ENCODE results near the gene C2orf92.

C2orf92 gene

DNA sequence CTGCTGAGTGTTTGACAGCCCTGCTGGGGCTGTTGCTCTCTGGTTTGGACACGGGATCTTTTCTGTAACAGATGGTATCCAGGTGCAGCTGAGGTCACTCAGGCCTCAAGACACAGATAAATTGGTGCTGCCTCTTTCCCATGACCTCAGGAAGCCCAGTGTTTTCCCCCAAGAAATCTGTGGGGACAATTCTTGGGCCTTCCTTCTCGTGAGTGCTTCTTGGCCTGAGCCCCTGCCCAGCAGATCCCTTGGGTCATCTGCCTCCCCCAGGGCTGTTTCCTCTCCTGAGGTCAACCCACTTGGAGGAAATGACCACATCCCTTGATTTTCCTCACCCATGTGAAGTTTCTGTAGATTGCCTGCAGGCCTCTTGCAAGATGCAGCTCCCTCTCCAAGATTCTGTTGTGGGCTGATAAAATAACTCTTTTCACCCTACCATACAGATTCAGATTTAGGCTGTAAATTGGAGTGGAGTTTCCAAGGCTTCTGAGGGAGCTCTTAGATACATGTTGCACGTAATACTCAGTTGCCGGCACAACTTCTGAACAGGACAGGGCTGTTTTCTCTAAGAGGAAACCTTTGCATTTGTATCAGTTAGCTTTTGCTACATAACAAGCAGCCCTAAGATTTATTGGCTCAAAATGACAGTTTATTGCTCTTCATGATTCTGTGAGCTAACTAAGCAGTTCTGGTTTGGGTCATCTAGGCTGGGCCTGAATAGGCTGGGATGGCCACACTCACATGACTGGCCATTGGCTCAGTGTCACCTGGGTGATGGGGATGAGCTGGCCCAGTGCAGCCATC lies 57.0 kb downstream of the C2orf92 start:
- TF ChIP-seq CSDC2 (CRISPR knock-in tag; IDR thresholded peaks at IDR 0.05): no peak
- TF ChIP-seq ESRRG (CRISPR knock-in tag; IDR thresholded peaks at IDR 0.05): no peak
- TF ChIP-seq, protein P1, sequence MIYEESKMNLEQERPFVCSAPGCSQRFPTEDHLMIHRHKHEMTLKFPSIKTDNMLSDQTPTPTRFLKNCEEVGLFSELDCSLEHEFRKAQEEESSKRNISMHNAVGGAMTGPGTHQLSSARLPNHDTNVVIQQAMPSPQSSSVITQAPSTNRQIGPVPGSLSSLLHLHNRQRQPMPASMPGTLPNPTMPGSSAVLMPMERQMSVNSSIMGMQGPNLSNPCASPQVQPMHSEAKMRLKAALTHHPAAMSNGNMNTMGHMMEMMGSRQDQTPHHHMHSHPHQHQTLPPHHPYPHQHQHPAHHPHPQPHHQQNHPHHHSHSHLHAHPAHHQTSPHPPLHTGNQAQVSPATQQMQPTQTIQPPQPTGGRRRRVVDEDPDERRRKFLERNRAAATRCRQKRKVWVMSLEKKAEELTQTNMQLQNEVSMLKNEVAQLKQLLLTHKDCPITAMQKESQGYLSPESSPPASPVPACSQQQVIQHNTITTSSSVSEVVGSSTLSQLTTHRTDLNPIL (CRISPR knock-in tag; IDR thresholded peaks at IDR 0.05; ENCODE audit: low read depth): no peak
- no peak for TF ChIP-seq TOX (CRISPR knock-in tag; IDR thresholded peaks at IDR 0.05; ENCODE audit: borderline replicate concordance)
- no peak for ATAC-seq

DNA sequence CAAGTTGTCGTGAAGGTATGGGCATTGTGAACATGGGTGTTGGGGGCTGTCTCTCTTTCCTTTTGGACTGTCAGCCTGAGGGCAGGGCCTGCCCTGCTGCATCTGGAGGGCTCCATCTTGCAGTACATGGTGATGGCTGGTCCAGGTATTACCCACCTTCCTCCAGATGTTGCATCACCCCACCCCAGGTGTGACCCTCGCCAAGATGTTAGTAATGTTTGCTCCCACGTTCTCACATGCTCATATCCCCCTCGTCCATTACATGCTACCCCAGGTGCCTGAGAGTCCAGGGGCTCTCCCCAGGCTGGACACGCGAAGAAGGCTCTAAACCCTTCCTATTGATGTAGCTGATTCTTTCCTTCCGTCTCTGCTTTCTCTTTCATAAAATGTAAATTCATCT lies 57.8 kb downstream of the C2orf92 start:
- TF ChIP-seq OSR1 (CRISPR knock-in tag; IDR thresholded peaks at IDR 0.05) (no peak), GLIS3 (CRISPR knock-in tag; IDR thresholded peaks at IDR 0.05) (no peak), CSDC2 (CRISPR knock-in tag; IDR thresholded peaks at IDR 0.05) (no peak), TOX (CRISPR knock-in tag; IDR thresholded peaks at IDR 0.05; ENCODE audit: borderline replicate concordance) (no peak), ZNF70 (CRISPR knock-in tag; IDR thresholded peaks at IDR 0.05) (no peak), TCF4 (CRISPR knock-in tag; IDR thresholded peaks at IDR 0.05; ENCODE audit: borderline replicate concordance) (no peak), ESRRG (CRISPR knock-in tag; IDR thresholded peaks at IDR 0.05) (no peak), ARNTL (CRISPR knock-in tag; IDR thresholded peaks at IDR 0.05; ENCODE audit: borderline replicate concordance, low read depth) (no peak)
- TF ChIP-seq, protein P2, sequence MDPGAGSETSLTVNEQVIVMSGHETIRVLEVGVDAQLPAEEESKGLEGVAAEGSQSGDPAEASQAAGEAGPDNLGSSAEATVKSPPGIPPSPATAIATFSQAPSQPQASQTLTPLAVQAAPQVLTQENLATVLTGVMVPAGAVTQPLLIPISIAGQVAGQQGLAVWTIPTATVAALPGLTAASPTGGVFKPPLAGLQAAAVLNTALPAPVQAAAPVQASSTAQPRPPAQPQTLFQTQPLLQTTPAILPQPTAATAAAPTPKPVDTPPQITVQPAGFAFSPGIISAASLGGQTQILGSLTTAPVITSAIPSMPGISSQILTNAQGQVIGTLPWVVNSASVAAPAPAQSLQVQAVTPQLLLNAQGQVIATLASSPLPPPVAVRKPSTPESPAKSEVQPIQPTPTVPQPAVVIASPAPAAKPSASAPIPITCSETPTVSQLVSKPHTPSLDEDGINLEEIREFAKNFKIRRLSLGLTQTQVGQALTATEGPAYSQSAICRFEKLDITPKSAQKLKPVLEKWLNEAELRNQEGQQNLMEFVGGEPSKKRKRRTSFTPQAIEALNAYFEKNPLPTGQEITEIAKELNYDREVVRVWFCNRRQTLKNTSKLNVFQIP (CRISPR knock-in tag; IDR thresholded peaks at IDR 0.05; ENCODE audit: borderline replicate concordance, low read depth): no peak
- no peak for ATAC-seq

DNA sequence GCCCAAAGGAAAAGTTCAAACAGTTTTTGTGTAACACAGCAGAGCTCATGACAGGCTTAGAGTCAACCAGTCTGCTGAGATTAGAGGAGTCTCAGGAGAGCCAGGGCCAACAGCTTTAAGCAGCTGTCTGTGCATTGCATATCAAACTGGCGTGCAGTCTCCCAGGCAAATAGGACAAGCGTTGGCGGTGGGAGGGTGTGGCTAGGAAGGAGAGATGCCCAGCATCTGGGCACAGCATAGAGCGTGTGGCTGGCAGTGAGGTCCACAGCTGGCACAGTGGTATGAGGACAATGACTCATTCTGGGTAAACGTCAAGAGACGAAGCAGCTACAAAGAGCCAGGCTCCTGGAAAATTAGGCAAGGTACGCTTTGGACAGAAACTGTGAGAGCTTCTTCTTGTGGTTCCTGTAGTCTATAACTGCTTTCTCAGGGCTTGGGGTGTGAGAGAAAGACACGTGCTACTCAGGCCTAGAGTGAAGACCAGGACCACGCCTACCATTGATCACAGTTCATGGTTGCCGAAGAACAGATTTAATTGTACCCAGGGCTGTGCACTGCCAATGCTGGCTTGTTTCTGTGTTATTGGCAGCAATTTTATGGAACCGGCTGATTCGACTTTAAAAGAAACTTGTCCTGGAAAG lies 58.7 kb downstream of the C2orf92 start:
- no peak for ATAC-seq
- TF ChIP-seq ZNF565 (CRISPR knock-in tag; conservative IDR thresholded peaks at IDR 0.05; ENCODE audit: low read depth) (no peak), ZC3H10 (CRISPR knock-in tag; IDR thresholded peaks at IDR 0.05) (no peak), ZNF70 (CRISPR knock-in tag; IDR thresholded peaks at IDR 0.05) (no peak), GLIS3 (CRISPR knock-in tag; IDR thresholded peaks at IDR 0.05) (no peak), TOX (CRISPR knock-in tag; IDR thresholded peaks at IDR 0.05; ENCODE audit: borderline replicate concordance) (no peak), ZFP30 (CRISPR knock-in tag; IDR thresholded peaks at IDR 0.05) (no peak), BACH2 (CRISPR knock-in tag; IDR thresholded peaks at IDR 0.05; ENCODE audit: borderline replicate concordance) (no peak), PPARA (CRISPR knock-in tag; IDR thresholded peaks at IDR 0.05; ENCODE audit: borderline replicate concordance) (no peak), ARNTL (CRISPR knock-in tag; IDR thresholded peaks at IDR 0.05; ENCODE audit: borderline replicate concordance, low read depth) (no peak), ISL1 (CRISPR knock-in tag; IDR thresholded peaks at IDR 0.05) (no peak), OSR1 (CRISPR knock-in tag; IDR thresholded peaks at IDR 0.05) (no peak)
- TF ChIP-seq, protein P1 (CRISPR knock-in tag; IDR thresholded peaks at IDR 0.05; ENCODE audit: low read depth): no peak
- TF ChIP-seq, protein P3, sequence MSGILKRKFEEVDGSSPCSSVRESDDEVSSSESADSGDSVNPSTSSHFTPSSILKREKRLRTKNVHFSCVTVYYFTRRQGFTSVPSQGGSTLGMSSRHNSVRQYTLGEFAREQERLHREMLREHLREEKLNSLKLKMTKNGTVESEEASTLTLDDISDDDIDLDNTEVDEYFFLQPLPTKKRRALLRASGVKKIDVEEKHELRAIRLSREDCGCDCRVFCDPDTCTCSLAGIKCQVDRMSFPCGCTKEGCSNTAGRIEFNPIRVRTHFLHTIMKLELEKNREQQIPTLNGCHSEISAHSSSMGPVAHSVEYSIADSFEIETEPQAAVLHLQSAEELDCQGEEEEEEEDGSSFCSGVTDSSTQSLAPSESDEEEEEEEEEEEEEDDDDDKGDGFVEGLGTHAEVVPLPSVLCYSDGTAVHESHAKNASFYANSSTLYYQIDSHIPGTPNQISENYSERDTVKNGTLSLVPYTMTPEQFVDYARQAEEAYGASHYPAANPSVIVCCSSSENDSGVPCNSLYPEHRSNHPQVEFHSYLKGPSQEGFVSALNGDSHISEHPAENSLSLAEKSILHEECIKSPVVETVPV (CRISPR knock-in tag; IDR thresholded peaks at IDR 0.05): no peak
- TF ChIP-seq, protein P4, sequence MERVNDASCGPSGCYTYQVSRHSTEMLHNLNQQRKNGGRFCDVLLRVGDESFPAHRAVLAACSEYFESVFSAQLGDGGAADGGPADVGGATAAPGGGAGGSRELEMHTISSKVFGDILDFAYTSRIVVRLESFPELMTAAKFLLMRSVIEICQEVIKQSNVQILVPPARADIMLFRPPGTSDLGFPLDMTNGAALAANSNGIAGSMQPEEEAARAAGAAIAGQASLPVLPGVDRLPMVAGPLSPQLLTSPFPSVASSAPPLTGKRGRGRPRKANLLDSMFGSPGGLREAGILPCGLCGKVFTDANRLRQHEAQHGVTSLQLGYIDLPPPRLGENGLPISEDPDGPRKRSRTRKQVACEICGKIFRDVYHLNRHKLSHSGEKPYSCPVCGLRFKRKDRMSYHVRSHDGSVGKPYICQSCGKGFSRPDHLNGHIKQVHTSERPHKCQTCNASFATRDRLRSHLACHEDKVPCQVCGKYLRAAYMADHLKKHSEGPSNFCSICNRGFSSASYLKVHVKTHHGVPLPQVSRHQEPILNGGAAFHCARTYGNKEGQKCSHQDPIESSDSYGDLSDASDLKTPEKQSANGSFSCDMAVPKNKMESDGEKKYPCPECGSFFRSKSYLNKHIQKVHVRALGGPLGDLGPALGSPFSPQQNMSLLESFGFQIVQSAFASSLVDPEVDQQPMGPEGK (CRISPR knock-in tag; IDR thresholded peaks at IDR 0.05; ENCODE audit: borderline replicate concordance): no peak
- TF ChIP-seq, protein P2 (CRISPR knock-in tag; IDR thresholded peaks at IDR 0.05; ENCODE audit: borderline replicate concordance, low read depth): no peak
- TF ChIP-seq, protein P5, sequence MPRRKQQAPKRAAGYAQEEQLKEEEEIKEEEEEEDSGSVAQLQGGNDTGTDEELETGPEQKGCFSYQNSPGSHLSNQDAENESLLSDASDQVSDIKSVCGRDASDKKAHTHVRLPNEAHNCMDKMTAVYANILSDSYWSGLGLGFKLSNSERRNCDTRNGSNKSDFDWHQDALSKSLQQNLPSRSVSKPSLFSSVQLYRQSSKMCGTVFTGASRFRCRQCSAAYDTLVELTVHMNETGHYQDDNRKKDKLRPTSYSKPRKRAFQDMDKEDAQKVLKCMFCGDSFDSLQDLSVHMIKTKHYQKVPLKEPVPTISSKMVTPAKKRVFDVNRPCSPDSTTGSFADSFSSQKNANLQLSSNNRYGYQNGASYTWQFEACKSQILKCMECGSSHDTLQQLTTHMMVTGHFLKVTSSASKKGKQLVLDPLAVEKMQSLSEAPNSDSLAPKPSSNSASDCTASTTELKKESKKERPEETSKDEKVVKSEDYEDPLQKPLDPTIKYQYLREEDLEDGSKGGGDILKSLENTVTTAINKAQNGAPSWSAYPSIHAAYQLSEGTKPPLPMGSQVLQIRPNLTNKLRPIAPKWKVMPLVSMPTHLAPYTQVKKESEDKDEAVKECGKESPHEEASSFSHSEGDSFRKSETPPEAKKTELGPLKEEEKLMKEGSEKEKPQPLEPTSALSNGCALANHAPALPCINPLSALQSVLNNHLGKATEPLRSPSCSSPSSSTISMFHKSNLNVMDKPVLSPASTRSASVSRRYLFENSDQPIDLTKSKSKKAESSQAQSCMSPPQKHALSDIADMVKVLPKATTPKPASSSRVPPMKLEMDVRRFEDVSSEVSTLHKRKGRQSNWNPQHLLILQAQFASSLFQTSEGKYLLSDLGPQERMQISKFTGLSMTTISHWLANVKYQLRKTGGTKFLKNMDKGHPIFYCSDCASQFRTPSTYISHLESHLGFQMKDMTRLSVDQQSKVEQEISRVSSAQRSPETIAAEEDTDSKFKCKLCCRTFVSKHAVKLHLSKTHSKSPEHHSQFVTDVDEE (CRISPR knock-in tag; IDR thresholded peaks at IDR 0.05): no peak
